H9 (cell line): Measurements from ENCODE around the gene ETV6. TPM values are rescaled to one million over a fixed set of nuclear protein-coding genes. Genes with fewer than 3 reads are reported as not detected.

Experiments
- DNase-seq: peaks from one replicate; pipeline ENCODE4 v3.0.0-alpha.2; 2017
- H2AFZ ChIP-seq: one replicate; pipeline ENCODE4 v1.6.1; 2013; ENCODE audit warnings: mild to moderate bottlenecking, low read length, control low read depth, moderate library complexity
- H2AK5ac ChIP-seq: 2 replicates; pipeline ENCODE4 v1.6.1; 2013; ENCODE audit warnings: low read length, control low read depth, mixed read lengths; ENCODE audit not compliant: insufficient read length
- H2BK120ac ChIP-seq: one replicate; pipeline ENCODE4 v1.6.1; 2013; ENCODE audit warnings: low read depth, mild to moderate bottlenecking, low read length, control low read depth, inconsistent platforms; ENCODE audit not compliant: poor library complexity, severe bottlenecking
- H2BK12ac ChIP-seq: 2 replicates; pipeline ENCODE4 v1.6.1; 2013; ENCODE audit warnings: low read length, control low read depth, mixed read lengths, low read depth; ENCODE audit not compliant: insufficient read length
- H2BK15ac ChIP-seq: 2 replicates; pipeline ENCODE4 v1.6.1; 2013; ENCODE audit warnings: low read depth, low read length, control low read depth
- H2BK20ac ChIP-seq: one replicate; pipeline ENCODE4 v1.6.1; 2013; ENCODE audit warnings: low read depth, mild to moderate bottlenecking, low read length, control low read depth, inconsistent platforms; ENCODE audit not compliant: poor library complexity, severe bottlenecking
- H2BK5ac ChIP-seq: 2 replicates; pipeline ENCODE4 v1.6.1; 2013; ENCODE audit warnings: low read length, control low read depth, mixed read lengths; ENCODE audit not compliant: insufficient read length
- H3K14ac ChIP-seq: 2 replicates; pipeline ENCODE4 v1.6.1; 2013; ENCODE audit warnings: low read length, control low read depth; ENCODE audit not compliant: insufficient read depth
- H3K18ac ChIP-seq: 2 replicates; pipeline ENCODE4 v1.6.1; 2013; ENCODE audit warnings: low read depth, mild to moderate bottlenecking, mixed read lengths, low read length, control low read depth; ENCODE audit not compliant: insufficient read length
- H3K23ac ChIP-seq: 2 replicates; pipeline ENCODE4 v1.6.1; 2013; ENCODE audit warnings: low read length, control low read depth, mixed read lengths, low read depth; ENCODE audit not compliant: insufficient read length
- H3K23me2 ChIP-seq: 2 replicates; pipeline ENCODE4 v1.6.1; 2013; ENCODE audit warnings: low read depth, mild to moderate bottlenecking, mixed read lengths, low read length, control low read depth; ENCODE audit not compliant: insufficient read length, poor library complexity, severe bottlenecking
- H3K27ac ChIP-seq: 2 replicates; pipeline ENCODE4 v1.5.1; 2013; ENCODE audit warnings: low read length, control low read depth, mixed read lengths, low read depth; ENCODE audit not compliant: insufficient read length
- H3K27me3 ChIP-seq: 2 replicates; pipeline ENCODE4 v1.6.1; 2013; ENCODE audit warnings: low read length, control low read depth, inconsistent platforms; ENCODE audit not compliant: insufficient read depth
- H3K4ac ChIP-seq: 2 replicates; pipeline ENCODE4 v1.6.1; 2013; ENCODE audit warnings: low read depth, mild to moderate bottlenecking, control low read depth, inconsistent platforms, low read length, moderate library complexity
- H3K4me1 ChIP-seq: 2 replicates; pipeline ENCODE4 v1.6.1; 2013; ENCODE audit warnings: low read length, control low read depth, inconsistent platforms; ENCODE audit not compliant: insufficient read depth
- H3K4me2 ChIP-seq: 2 replicates; pipeline ENCODE4 v1.6.1; 2013; ENCODE audit warnings: low read length, control low read depth, mixed read lengths; ENCODE audit not compliant: insufficient read length, insufficient read depth
- H3K56ac ChIP-seq: 2 replicates; pipeline ENCODE4 v1.6.1; 2013; ENCODE audit warnings: low read depth, mild to moderate bottlenecking, mixed read lengths, low read length, control low read depth; ENCODE audit not compliant: insufficient read length
- H3K79me1 ChIP-seq: 2 replicates; pipeline ENCODE4 v1.6.1; 2013; ENCODE audit warnings: low read depth, mild to moderate bottlenecking, moderate library complexity, low read length, control low read depth, inconsistent platforms; ENCODE audit not compliant: insufficient read depth, poor library complexity, severe bottlenecking
- H3K79me2 ChIP-seq: 2 replicates; pipeline ENCODE4 v1.6.1; 2013; ENCODE audit warnings: low read length, control low read depth, inconsistent platforms; ENCODE audit not compliant: insufficient read depth
- H3K9ac ChIP-seq: 2 replicates; pipeline ENCODE4 v1.6.1; 2013; ENCODE audit warnings: low read length, control low read depth, mixed read lengths; ENCODE audit not compliant: insufficient read length; ENCODE audit errors: extremely low read depth
- H3K9me3 ChIP-seq: one replicate; pipeline ENCODE4 v1.6.1; 2013; ENCODE audit warnings: low read depth, low read length, inconsistent platforms; ENCODE audit not compliant: control insufficient read depth
- H3T11ph ChIP-seq: one replicate; pipeline ENCODE4 v1.6.1; 2013; ENCODE audit warnings: mild to moderate bottlenecking, low read length, control low read depth, inconsistent platforms
- H4K20me1 ChIP-seq: one replicate; pipeline ENCODE4 v1.6.1; 2013; ENCODE audit not compliant: control insufficient read depth, insufficient read length, insufficient read depth
- H4K5ac ChIP-seq: 2 replicates; pipeline ENCODE4 v1.6.1; 2013; ENCODE audit warnings: low read depth, mild to moderate bottlenecking, mixed read lengths, low read length, control low read depth; ENCODE audit not compliant: insufficient read length
- H4K8ac ChIP-seq: replicated peaks from 2 replicates; pipeline ENCODE4 v1.6.1; 2013; ENCODE audit warnings: low read length, control low read depth, mixed read lengths, low read depth; ENCODE audit not compliant: insufficient read length
- H4K91ac ChIP-seq: 2 replicates; pipeline ENCODE4 v1.6.1; 2013; ENCODE audit warnings: low read depth, mild to moderate bottlenecking, moderate library complexity, mixed read lengths, low read length, control low read depth; ENCODE audit not compliant: insufficient read length
- H3K27ac Mint-ChIP-seq, 3 experiments: 2 replicates in 2 of 3; 3 replicates in 1 of 3; pipeline ENCODE4 v1.8.0; 2020 to 2021; ENCODE audit warnings: mixed read lengths in 3 of 3, mild to moderate bottlenecking in 1 of 3, moderate library complexity in 1 of 3
- H3K27me3 Mint-ChIP-seq: 2 replicates; pipeline ENCODE4 v1.8.0; 2021; ENCODE audit warnings: low read depth, mild to moderate bottlenecking, moderate library complexity, mixed read lengths
- H3K36me3 Mint-ChIP-seq, 3 experiments: 2 replicates in 2 of 3; 3 replicates in 1 of 3; pipeline ENCODE4 v1.8.0; 2020 to 2021; ENCODE audit warnings: low read depth in 3 of 3, mixed read lengths in 3 of 3; ENCODE audit not compliant: insufficient read depth in 1 of 3
- H3K4me1 Mint-ChIP-seq, 2 experiments: 2 replicates each; pipeline ENCODE4 v1.8.0; 2020; ENCODE audit warnings: mixed read lengths in 2 of 2
- H3K4me3 Mint-ChIP-seq, 2 experiments: 2 replicates in 1 of 2; 3 replicates in 1 of 2; pipeline ENCODE4 v1.8.0; 2020 to 2021; ENCODE audit warnings: mild to moderate bottlenecking in 2 of 2, mixed read lengths in 2 of 2, moderate library complexity in 1 of 2
- H3K9me3 Mint-ChIP-seq, 2 experiments: 2 replicates in 1 of 2; 3 replicates in 1 of 2; pipeline ENCODE4 v1.8.0; 2020; ENCODE audit warnings: mild to moderate bottlenecking in 2 of 2, mixed read lengths in 2 of 2, moderate library complexity in 1 of 2
- WGBS: extraction: QIAGEN DNeasy Blood & Tissue Kit; methylation state at CpG from one replicate; pipeline ENCODE4 v1.1.7; 2013; ENCODE audit warnings: missing lambda C conversion rate, low lambda C conversion rate, mixed read lengths; ENCODE audit not compliant: insufficient read length; ENCODE audit errors: extremely low coverage; 5-methylcytosine and 5-hydroxymethylcytosine counted together
- total RNA-seq: library from RNA; stranded (reverse); gene quantifications from 2 replicates; pipeline ENCODE4 v1.2.1, GENCODE V29; 2021
- TF ChIP-seq, protein P1 (sequence below): fragments of 200-600 bp; sonication (generic); conservative IDR thresholded peaks from 3 replicates; pipeline ENCODE4 v1.8.0; 2021; ENCODE audit warnings: antibody characterized with exemption, mild to moderate bottlenecking

ETV6 gene
- total RNA-seq, 1 experiment from 2014 or later: 28.7 TPM

DNA sequence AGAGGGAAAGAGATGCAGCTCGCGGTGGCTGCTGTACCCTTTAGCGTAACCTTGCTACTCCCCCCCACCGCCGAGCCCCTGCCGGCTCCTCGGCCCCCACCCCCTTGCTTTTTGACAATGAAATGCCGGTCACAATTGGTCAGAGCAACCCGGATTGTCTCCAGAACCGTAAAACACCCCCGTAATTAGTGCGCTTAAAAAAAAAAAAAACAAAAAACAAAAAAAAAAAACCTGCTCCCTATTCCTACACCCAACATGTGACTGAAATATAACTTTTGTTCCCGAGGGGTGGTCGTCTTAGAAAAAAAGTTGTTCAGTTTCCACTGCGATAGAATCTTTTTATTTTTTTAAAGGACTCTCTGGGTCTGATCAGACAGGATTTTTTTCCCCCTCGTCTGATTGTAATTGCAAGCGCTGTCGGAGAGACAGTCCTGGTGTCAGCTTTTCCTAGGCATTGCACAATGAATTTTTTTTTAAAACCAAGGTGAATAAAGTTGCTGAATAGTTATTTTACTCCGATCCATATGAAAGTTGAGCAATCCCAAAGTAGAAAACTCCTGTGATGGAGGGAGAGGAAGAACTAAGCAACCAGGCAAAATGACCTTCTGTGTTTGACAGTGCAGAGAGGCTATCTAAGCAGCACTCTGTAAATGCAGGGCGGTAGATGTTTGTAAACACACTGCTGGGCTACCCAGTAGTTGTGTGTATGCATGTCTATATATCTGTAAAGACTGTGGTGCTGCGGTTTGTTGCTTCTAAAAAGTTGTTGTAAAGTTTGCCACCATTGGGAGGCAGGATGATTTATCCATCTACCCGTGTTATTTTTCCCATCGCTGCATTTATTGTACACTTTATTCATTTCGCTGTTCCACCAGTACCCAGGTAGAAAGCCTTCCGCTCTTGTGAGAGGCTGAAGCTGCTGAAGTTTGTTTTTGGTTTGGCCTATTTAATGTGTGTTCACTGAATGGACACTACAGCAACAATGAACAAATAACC lies 1.1 kb downstream of the ETV6 start:
- peaks cover 33 to 39% of the 10 kb centered on the region in 2 experiments for H3K4me1 Mint-ChIP-seq
- Histone ChIP-seq H3K56ac (no peak overlapping the region), H4K91ac (no peak overlapping the region), H3K9me3 (no peaks in the 10 kb centered on the region), H2AK5ac (no peak overlapping the region), H2BK12ac (no peak overlapping the region), H4K5ac (no peak overlapping the region), H3K18ac (no peak overlapping the region), H3K79me2 (peaks cover 9% of the 10 kb centered on the region; the same call in 1 of the 2 replicates), H2BK20ac (no peak overlapping the region), H3K23me2 (peaks cover 13% of the 10 kb centered on the region), H2BK5ac (no peak overlapping the region), H3K27ac (no peak overlapping the region), H3K23ac (no peak overlapping the region), H2AFZ (no peak overlapping the region), H3K4me1 (peaks cover 14% of the 10 kb centered on the region; the same call in 1 of the 2 replicates), H2BK120ac (no peak overlapping the region), H3K79me1 (no peaks in the 10 kb centered on the region), H3K27me3 (no peaks in the 10 kb centered on the region), H2BK15ac (no peak overlapping the region), H3K4me2 (peak overlapping the region; percentile 94), H3K4ac (no peak overlapping the region), H3T11ph (no peak overlapping the region), H3K14ac (peak overlapping the region; percentile 68; the same call in 1 of the 2 replicates), H4K20me1 (no peaks in the 10 kb centered on the region), H4K8ac (no peak overlapping the region), H3K9ac (no peak overlapping the region)
- no peak for DNase-seq
- peaks cover 0 to 3% (median 3%) of the 10 kb centered on the region in 3 experiments; a peak in 3 of 7 replicates for H3K36me3 Mint-ChIP-seq
- H3K27ac Mint-ChIP-seq: peak overlapping the region; percentile 59 to 98 (median 94); a peak in 5 of 7 replicates
- H3K9me3 Mint-ChIP-seq: peaks cover under 1 to 3% of the 10 kb centered on the region in 2 experiments; a peak in 4 of 5 replicates
- TF ChIP-seq, protein P1, sequence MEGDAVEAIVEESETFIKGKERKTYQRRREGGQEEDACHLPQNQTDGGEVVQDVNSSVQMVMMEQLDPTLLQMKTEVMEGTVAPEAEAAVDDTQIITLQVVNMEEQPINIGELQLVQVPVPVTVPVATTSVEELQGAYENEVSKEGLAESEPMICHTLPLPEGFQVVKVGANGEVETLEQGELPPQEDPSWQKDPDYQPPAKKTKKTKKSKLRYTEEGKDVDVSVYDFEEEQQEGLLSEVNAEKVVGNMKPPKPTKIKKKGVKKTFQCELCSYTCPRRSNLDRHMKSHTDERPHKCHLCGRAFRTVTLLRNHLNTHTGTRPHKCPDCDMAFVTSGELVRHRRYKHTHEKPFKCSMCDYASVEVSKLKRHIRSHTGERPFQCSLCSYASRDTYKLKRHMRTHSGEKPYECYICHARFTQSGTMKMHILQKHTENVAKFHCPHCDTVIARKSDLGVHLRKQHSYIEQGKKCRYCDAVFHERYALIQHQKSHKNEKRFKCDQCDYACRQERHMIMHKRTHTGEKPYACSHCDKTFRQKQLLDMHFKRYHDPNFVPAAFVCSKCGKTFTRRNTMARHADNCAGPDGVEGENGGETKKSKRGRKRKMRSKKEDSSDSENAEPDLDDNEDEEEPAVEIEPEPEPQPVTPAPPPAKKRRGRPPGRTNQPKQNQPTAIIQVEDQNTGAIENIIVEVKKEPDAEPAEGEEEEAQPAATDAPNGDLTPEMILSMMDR: no peak
- no peaks in the 10 kb centered on the region for H3K27me3 Mint-ChIP-seq
- no CpG with 5 or more reads among the region's 25 CpGs for WGBS
- H3K4me3 Mint-ChIP-seq: peak overlapping the region; percentile 85 to 96
